Suprapubic skin (tissue), 4 donors: Measurements from ENCODE around the gene PGP. TPM values are rescaled to one million over a fixed set of nuclear protein-coding genes. Genes with fewer than 3 reads are reported as not detected.

Source experiments
- DNase-seq, 2 donors: peaks; one replicate each; pipeline ENCODE4 v3.0.0-alpha.2; 2019; ENCODE audit warnings: low spot score in 2 of 2
- H3K27ac ChIP-seq: fragments of 200-600 bp; sonication (generic); one replicate; pipeline ENCODE4 v1.5.1; 2019
- H3K27me3 ChIP-seq: fragments of 200-600 bp; sonication (generic); one replicate; pipeline ENCODE4 v1.5.1; 2019
- H3K36me3 ChIP-seq: fragments of 200-600 bp; sonication (generic); one replicate; pipeline ENCODE4 v1.5.1; 2019
- H3K4me1 ChIP-seq: fragments of 200-600 bp; sonication (generic); one replicate; pipeline ENCODE4 v1.5.1; 2019
- H3K4me3 ChIP-seq: fragments of 200-600 bp; sonication (generic); one replicate; pipeline ENCODE4 v1.5.1; 2019; ENCODE audit warnings: mild to moderate bottlenecking
- H3K9me3 ChIP-seq: fragments of 200-600 bp; sonication (generic); one replicate; pipeline ENCODE4 v1.5.1; 2019
- CTCF ChIP-seq, 2 donors: fragments of 200-600 bp in 1 of 2; fragments of 450-650 bp in 1 of 2; sonication (generic) in 1 of 2; IDR thresholded peaks; one replicate each; pipeline ENCODE4 v1.5.1; 2016 to 2019; ENCODE audit warnings: antibody characterized with exemption in 2 of 2, mild to moderate bottlenecking in 1 of 2, moderate library complexity in 1 of 2
- EP300 ChIP-seq: sonication (generic); formaldehyde crosslinking; IDR thresholded peaks from one replicate; pipeline ENCODE4 v1.6.1; 2017; ENCODE audit warnings: antibody characterized with exemption
- POLR2A ChIP-seq, 2 donors: fragments of 450-650 bp; IDR thresholded peaks; one replicate each; pipeline ENCODE4 v1.6.1; 2017; ENCODE audit warnings: antibody characterized with exemption in 2 of 2, mild to moderate bottlenecking in 2 of 2, moderate library complexity in 2 of 2
- POLR2AphosphoS5 ChIP-seq, 3 donors: sonication (generic); formaldehyde crosslinking; IDR thresholded peaks; one replicate each; pipeline ENCODE4 v1.6.1; 2017; ENCODE audit warnings: antibody characterized with exemption in 3 of 3
- WGBS: methylation state at CpG from one replicate; pipeline ENCODE4 v1.1.5; 2018; 5-methylcytosine and 5-hydroxymethylcytosine counted together
- total RNA-seq, 4 donors: library from RNA; depleted of rRNA; stranded (reverse); fragments of >200 nt; gene quantifications; one replicate each; pipeline ENCODE4 v1.1.0, GENCODE V29; 2016

Gene PGP
- total RNA-seq, 4 donors from 2014 or later: 6.8 to 9.5 (median 7.6) TPM

- 80% methylated on average over 8 of the region's 15 CpGs for WGBS
- no peak for TF ChIP-seq POLR2A (IDR thresholded peaks at IDR 0.05)
- TF ChIP-seq POLR2AphosphoS5 (IDR thresholded peaks at IDR 0.05): no peak
- no peak for TF ChIP-seq CTCF (IDR thresholded peaks at IDR 0.05)
- TF ChIP-seq EP300: no peak
- H3K9me3 ChIP-seq: no peaks in the 10 kb centered on the region
- H3K27ac ChIP-seq: no peak overlapping the region
- DNase-seq: no peak
- no peak overlapping the region for H3K4me3 ChIP-seq
- peaks cover 54% of the 10 kb centered on the region for H3K36me3 ChIP-seq
- peaks cover 19% of the 10 kb centered on the region for H3K27me3 ChIP-seq
- H3K4me1 ChIP-seq: peaks cover 35% of the 10 kb centered on the region
Observed at GRCh38 chr16:2238838-2239675, 24.4 kb upstream of the PGP start.

- WGBS: 49% methylated on average over 7 of the region's 18 CpGs
- H3K27ac ChIP-seq: no peak overlapping the region
- H3K4me3 ChIP-seq: no peak overlapping the region
- peaks cover 19% of the 10 kb centered on the region for H3K27me3 ChIP-seq
- no peak for TF ChIP-seq EP300
- peak in 1 of 2 donors; percentile 72 for DNase-seq
- peaks cover 35% of the 10 kb centered on the region for H3K4me1 ChIP-seq
- H3K36me3 ChIP-seq: peaks cover 54% of the 10 kb centered on the region
- H3K9me3 ChIP-seq: no peaks in the 10 kb centered on the region
Observed at GRCh38 chr16:2238150-2238837, 23.7 kb upstream of the PGP start.

- Histone ChIP-seq H3K36me3 (peaks cover 54% of the 10 kb centered on the region), H3K4me1 (peaks cover 35% of the 10 kb centered on the region), H3K27me3 (peaks cover 19% of the 10 kb centered on the region), H3K9me3 (no peaks in the 10 kb centered on the region), H3K27ac (no peak overlapping the region), H3K4me3 (peak overlapping the region; percentile 46)
- TF ChIP-seq POLR2AphosphoS5 (IDR thresholded peaks at IDR 0.05) (no peak), CTCF (IDR thresholded peaks at IDR 0.05) (no peak), POLR2A (IDR thresholded peaks at IDR 0.05) (no peak), EP300 (no peak)
- 23% methylated on average over 15 of the region's 65 CpGs for WGBS
- peak in 1 of 2 donors; percentile 62 for DNase-seq
Observed at GRCh38 chr16:2237493-2238149, 23.0 kb upstream of the PGP start.

GRCh38 chr16:2237102-2237482 lies 22.5 kb upstream of the PGP start:
- peak in 1 of 2 donors; percentile 64 for DNase-seq
- H3K4me1 ChIP-seq: peaks cover 35% of the 10 kb centered on the region
- peak overlapping the region; percentile 46 for H3K4me3 ChIP-seq
- peaks cover 19% of the 10 kb centered on the region for H3K27me3 ChIP-seq
- no peak for TF ChIP-seq EP300
- WGBS: 0% methylated on average over 1 of the region's 40 CpGs
- H3K9me3 ChIP-seq: no peaks in the 10 kb centered on the region
- peaks cover 54% of the 10 kb centered on the region for H3K36me3 ChIP-seq
- peak overlapping the region; percentile 47 for H3K27ac ChIP-seq

GRCh38 chr16:2236337-2237101 lies 21.9 kb upstream of the PGP start, which contains the start of gene DNASE1L2:
TSS of gene DNASE1L2 (plus strand) at chr16:2236444. CDS start at chr16:2236817, 373 bp downstream.
- peaks cover 35% of the 10 kb centered on the region for H3K4me1 ChIP-seq
- no peaks in the 10 kb centered on the region for H3K9me3 ChIP-seq
- peak within 1 kb of the TSS; percentile 47 for H3K27ac ChIP-seq
- peak within 1 kb of the TSS; percentile 46 for H3K4me3 ChIP-seq
- peak in 1 of 2 donors; percentile 67 for DNase-seq
- WGBS: no CpG with 5 or more reads among the region's 64 CpGs
- no peak for TF ChIP-seq POLR2A (IDR thresholded peaks at IDR 0.05)
- H3K36me3 ChIP-seq: peaks cover 54% of the 10 kb centered on the region
- peaks cover 19% of the 10 kb centered on the region for H3K27me3 ChIP-seq

GRCh38 chr16:2235695-2236336 lies 21.2 kb upstream of the PGP start:
- Histone ChIP-seq H3K27ac (peak overlapping the region; percentile 47), H3K36me3 (peaks cover 56% of the 10 kb centered on the region), H3K4me3 (peak overlapping the region; percentile 46), H3K9me3 (no peaks in the 10 kb centered on the region), H3K4me1 (peaks cover 38% of the 10 kb centered on the region), H3K27me3 (peaks cover 19% of the 10 kb centered on the region)
- TF ChIP-seq POLR2A (IDR thresholded peaks at IDR 0.05) (no peak), CTCF (IDR thresholded peaks at IDR 0.05) (no peak), POLR2AphosphoS5 (IDR thresholded peaks at IDR 0.05) (no peak), EP300 (no peak)
- DNase-seq: peak in 1 of 2 donors; percentile 63
- 65% methylated on average over 5 of the region's 19 CpGs for WGBS
